Breast epithelium (tissue), 4 donors: ENCODE measurements around the gene PRKN. TPM values are rescaled to one million over a fixed set of nuclear protein-coding genes. Genes with fewer than 3 reads are reported as not detected.
"Not testable (repeated sequence)": the region's sequence is repeated elsewhere in the genome, so short reads cannot be mapped to it uniquely, and the experiment has no call there.

Experiments
- DNase-seq, 2 donors: peaks; one replicate each; pipeline ENCODE4 v3.0.0-alpha.2; 2019; ENCODE audit warnings: low spot score in 2 of 2
- H3K27ac ChIP-seq, 2 donors: fragments of 200-600 bp; sonication (generic) in 1 of 2; one replicate each; pipeline ENCODE4 v1.5.1; 2016 to 2019; ENCODE audit warnings: mild to moderate bottlenecking in 1 of 2
- H3K27me3 ChIP-seq, 2 donors: fragments of 200-600 bp; sonication (generic) in 1 of 2; one replicate each; pipeline versions ENCODE4 v1.5.1 to v1.6.0; 2017 to 2019; ENCODE audit warnings: control low read depth in 1 of 2, mild to moderate bottlenecking in 1 of 2
- H3K36me3 ChIP-seq: fragments of 200-600 bp; one replicate; pipeline ENCODE4 v1.5.1; 2019
- H3K4me1 ChIP-seq, 2 donors: fragments of 200-600 bp; sonication (generic); one replicate each; pipeline ENCODE4 v1.5.1; 2016 to 2019; ENCODE audit warnings: control low read depth in 1 of 2
- H3K4me3 ChIP-seq, 3 donors: fragments of 200-600 bp; sonication (generic); 1 replicate in 2 of 3; 2 replicates in 1 of 3; pipeline ENCODE4 v1.5.1; 2016 to 2019; ENCODE audit warnings: mild to moderate bottlenecking in 3 of 3, moderate library complexity in 2 of 3
- H3K9me3 ChIP-seq, 2 donors: fragments of 200-600 bp; sonication (generic) in 1 of 2; one replicate each; pipeline ENCODE4 v1.5.1; 2016 to 2019; ENCODE audit warnings: control low read depth in 1 of 2
- CTCF ChIP-seq, 3 donors: fragments of 450-650 bp; IDR thresholded peaks; one replicate each; pipeline ENCODE4 v1.5.1; 2016 to 2017; ENCODE audit warnings: antibody characterized with exemption in 3 of 3, mild to moderate bottlenecking in 3 of 3, moderate library complexity in 3 of 3
- POLR2A ChIP-seq: fragments of 450-650 bp; IDR thresholded peaks from one replicate; pipeline ENCODE4 v1.6.1; 2016; ENCODE audit warnings: antibody characterized with exemption, mild to moderate bottlenecking, moderate library complexity
- POLR2AphosphoS5 ChIP-seq, 3 donors: sonication (generic); formaldehyde crosslinking; IDR thresholded peaks; one replicate each; pipeline ENCODE4 v1.6.1; 2017; ENCODE audit warnings: antibody characterized with exemption in 3 of 3
- intact Hi-C: fragments of 100-400 bp; cut with DNase I; formaldehyde crosslinking; loops from one replicate; pipeline ENCODE4 v1.15.1; 2023; ENCODE audit warnings: low total_unique reads
- total RNA-seq, 3 donors: library from RNA; depleted of rRNA; stranded (reverse); fragments of >200 nt; gene quantifications; one replicate each; pipeline ENCODE4 v1.1.0, GENCODE V29; 2016

Gene PRKN
- total RNA-seq, 3 donors from 2014 or later: 7.2 to 19.0 (median 11.2) TPM

GRCh38 chr6:161336479-161336878, 1391.1 kb downstream of the PRKN start:
- Histone ChIP-seq H3K27me3 (no peaks in the 10 kb centered on the region), H3K9me3 (no peaks in the 10 kb centered on the region), H3K4me3 (no peak overlapping the region), H3K36me3 (no peaks in the 10 kb centered on the region), H3K4me1 (no peaks in the 10 kb centered on the region), H3K27ac (no peak overlapping the region)
- intact Hi-C loops: no loop called here
- DNase-seq: no peak
- TF ChIP-seq POLR2AphosphoS5 (IDR thresholded peaks at IDR 0.05) (no peak), CTCF (IDR thresholded peaks at IDR 0.05) (no peak), POLR2A (no peak)

- H3K4me3 ChIP-seq: no peak overlapping the region
- TF ChIP-seq CTCF (IDR thresholded peaks at IDR 0.05) (no peak), POLR2AphosphoS5 (IDR thresholded peaks at IDR 0.05) (no peak), POLR2A (no peak)
- H3K9me3 ChIP-seq: no peaks in the 10 kb centered on the region
- no peaks in the 10 kb centered on the region for H3K36me3 ChIP-seq
- no peaks in the 10 kb centered on the region for H3K4me1 ChIP-seq
- intact Hi-C loops: no loop called here
- no peaks in the 10 kb centered on the region for H3K27me3 ChIP-seq
- no peak for DNase-seq
- H3K27ac ChIP-seq: no peak overlapping the region
Measured at GRCh38 chr6:161333410-161333809, 1394.2 kb downstream of the PRKN start.

GRCh38 chr6:161331402-161332081, 1396.0 kb downstream of the PRKN start:
- intact Hi-C loops, H3K36me3 ChIP-seq, H3K4me3 ChIP-seq, H3K9me3 ChIP-seq, H3K27ac ChIP-seq, DNase-seq, H3K4me1 ChIP-seq, H3K27me3 ChIP-seq: not testable (repeated sequence)

- no peak for TF ChIP-seq POLR2AphosphoS5 (IDR thresholded peaks at IDR 0.05)
- TF ChIP-seq CTCF (IDR thresholded peaks at IDR 0.05): no peak
- no peak for TF ChIP-seq POLR2A
- intact Hi-C loops: no loop called here
- Histone ChIP-seq H3K9me3 (peaks cover 0 to 6% of the 10 kb centered on the region in 2 donors), H3K27ac (no peak overlapping the region), H3K27me3 (no peaks in the 10 kb centered on the region), H3K36me3 (no peaks in the 10 kb centered on the region), H3K4me1 (no peaks in the 10 kb centered on the region), H3K4me3 (no peak overlapping the region)
- DNase-seq: no peak
Measured at GRCh38 chr6:161327360-161327953, 1400.1 kb downstream of the PRKN start.

GRCh38 chr6:161319231-161319630, 1408.3 kb downstream of the PRKN start:
- H3K4me1 ChIP-seq: no peaks in the 10 kb centered on the region
- H3K9me3 ChIP-seq: no peaks in the 10 kb centered on the region
- TF ChIP-seq CTCF (IDR thresholded peaks at IDR 0.05) (no peak), POLR2A (no peak), POLR2AphosphoS5 (IDR thresholded peaks at IDR 0.05) (no peak)
- no peak overlapping the region for H3K27ac ChIP-seq
- H3K27me3 ChIP-seq: no peaks in the 10 kb centered on the region
- intact Hi-C loops: no loop called here
- no peak overlapping the region for H3K4me3 ChIP-seq
- no peak for DNase-seq
- no peaks in the 10 kb centered on the region for H3K36me3 ChIP-seq
